Tibial nerve (tissue), 4 donors: ENCODE results near the gene PKDREJ. TPM values are rescaled to one million over a fixed set of nuclear protein-coding genes. Genes with fewer than 3 reads are reported as not detected.
"Not testable (repeated sequence)": the region's sequence is repeated elsewhere in the genome, so short reads cannot be mapped to it uniquely, and the experiment has no call there.

Experiments
- DNase-seq, 2 donors: peaks; one replicate each; pipeline ENCODE4 v3.0.0-alpha.2; 2019; ENCODE audit warnings: low spot score in 2 of 2
- H3K27ac ChIP-seq, 4 donors: fragments of 200-600 bp; sonication (generic) in 3 of 4; one replicate each; pipeline ENCODE4 v1.5.1; 2017 to 2019; ENCODE audit warnings: mild to moderate bottlenecking in 1 of 4
- H3K27me3 ChIP-seq, 2 donors: fragments of 200-600 bp; sonication (generic) in 1 of 2; one replicate each; pipeline versions ENCODE4 v1.5.1 to v1.6.0; 2017 to 2019
- H3K36me3 ChIP-seq, 3 donors: fragments of 200-600 bp; sonication (generic); one replicate each; pipeline ENCODE4 v1.5.1; 2018 to 2019
- H3K4me1 ChIP-seq, 4 donors: fragments of 200-600 bp; sonication (generic) in 3 of 4; one replicate each; pipeline ENCODE4 v1.5.1; 2017 to 2019
- H3K4me3 ChIP-seq, 4 donors: fragments of 200-600 bp; sonication (generic) in 3 of 4; one replicate each; pipeline ENCODE4 v1.5.1; 2017 to 2019; ENCODE audit warnings: mild to moderate bottlenecking in 1 of 4, moderate library complexity in 1 of 4
- H3K9me3 ChIP-seq, 4 donors: fragments of 200-600 bp; sonication (generic) in 3 of 4; one replicate each; pipeline ENCODE4 v1.5.1; 2017 to 2019
- CTCF ChIP-seq, 5 experiments: fragments of 200-600 bp in 3 of 5; fragments of 450-650 bp in 2 of 5; sonication (generic) in 3 of 5; IDR thresholded peaks; one replicate each; pipeline ENCODE4 v1.5.1; 2016 to 2019; ENCODE audit warnings: antibody characterized with exemption in 5 of 5, mild to moderate bottlenecking in 3 of 5, moderate library complexity in 2 of 5
- EP300 ChIP-seq, 2 donors: sonication (generic); formaldehyde crosslinking; IDR thresholded peaks; one replicate each; pipeline ENCODE4 v1.6.1; 2017; ENCODE audit warnings: antibody characterized with exemption in 2 of 2, mild to moderate bottlenecking in 1 of 2
- POLR2A ChIP-seq, 2 donors: fragments of 450-650 bp; IDR thresholded peaks; one replicate each; pipeline ENCODE4 v1.6.1; 2017; ENCODE audit warnings: antibody characterized with exemption in 2 of 2, mild to moderate bottlenecking in 2 of 2, moderate library complexity in 2 of 2
- WGBS, 2 donors: methylation state at CpG; one replicate each; pipeline ENCODE4 v1.1.5; 2018; 5-methylcytosine and 5-hydroxymethylcytosine counted together
- total RNA-seq, 4 donors: library from RNA; depleted of rRNA; stranded (reverse); fragments of >200 nt; gene quantifications; one replicate each; pipeline ENCODE4 v1.1.0, GENCODE V29; 2016

The PKDREJ gene
- total RNA-seq, result under 1 TPM in 2 of 4 donors, not detected in 2; under 0.01 to 0.39 TPM

- Histone ChIP-seq H3K4me1 (peaks cover 0 to 14% (median 7%) of the 10 kb centered on the region in 4 donors), H3K36me3 (no peaks in the 10 kb centered on the region), H3K27me3 (peaks cover 0 to 11% of the 10 kb centered on the region in 2 donors), H3K9me3 (peaks cover 0 to 4% (median 0%) of the 10 kb centered on the region in 4 donors), H3K27ac (peak within 1 kb of the TSS in 1 of 4 donors; percentile 25), H3K4me3 (peak within 1 kb of the TSS in 3 of 4 donors; percentile 13 to 48 (median 31))
- WGBS, 2 donors, result 38 to 62% methylated on average over 20 to 29 of the region's 30 CpGs
- DNase-seq, result no peak
- TF ChIP-seq CTCF (IDR thresholded peaks at IDR 0.05) (no peak), EP300 (IDR thresholded peaks at IDR 0.05) (no peak), POLR2A (IDR thresholded peaks at IDR 0.05) (no peak)
Observed at GRCh38 chr22:46263216-46263590, at the start of gene PKDREJ. Gene PKDREJ (minus strand): TSS chr22:46263343. CDS start chr22:46263322, 21 bp downstream.

- not testable (repeated sequence) for DNase-seq, H3K9me3 ChIP-seq, H3K27ac ChIP-seq, H3K36me3 ChIP-seq, H3K4me1 ChIP-seq, H3K4me3 ChIP-seq, H3K27me3 ChIP-seq
- WGBS, 2 donors, result 94 to 95% methylated on average over 2 of the region's 2 CpGs
Observed at GRCh38 chr22:46312848-46313247, 49.7 kb upstream of the PKDREJ start.

- H3K4me3 ChIP-seq, result no peak overlapping the region
- DNase-seq, result no peak
- H3K27me3 ChIP-seq, result no peaks in the 10 kb centered on the region
- H3K36me3 ChIP-seq, result no peaks in the 10 kb centered on the region
- no peaks in the 10 kb centered on the region for H3K4me1 ChIP-seq
- H3K27ac ChIP-seq, result no peak overlapping the region
- TF ChIP-seq CTCF (IDR thresholded peaks at IDR 0.05) (no peak), POLR2A (IDR thresholded peaks at IDR 0.05) (no peak), EP300 (IDR thresholded peaks at IDR 0.05) (no peak)
- H3K9me3 ChIP-seq, result no peaks in the 10 kb centered on the region
- 94 to 98% methylated on average over 8 of the region's 8 CpGs for WGBS, 2 donors
Observed at GRCh38 chr22:46312056-46312455, 48.9 kb upstream of the PKDREJ start.

GRCh38 chr22:46309526-46310085 lies 46.5 kb upstream of the PKDREJ start:
- Histone ChIP-seq H3K4me3 (no peak overlapping the region), H3K4me1 (no peaks in the 10 kb centered on the region), H3K9me3 (no peaks in the 10 kb centered on the region), H3K36me3 (no peaks in the 10 kb centered on the region), H3K27ac (no peak overlapping the region), H3K27me3 (no peaks in the 10 kb centered on the region)
- no peak for DNase-seq
- TF ChIP-seq POLR2A (IDR thresholded peaks at IDR 0.05), result no peak
- no peak for TF ChIP-seq EP300 (IDR thresholded peaks at IDR 0.05)
- no peak for TF ChIP-seq CTCF (IDR thresholded peaks at IDR 0.05)
- WGBS, 2 donors, result 77 to 94% methylated on average over 15 of the region's 15 CpGs

- Histone ChIP-seq H3K4me1 (no peaks in the 10 kb centered on the region), H3K27ac (no peak overlapping the region), H3K9me3 (no peaks in the 10 kb centered on the region), H3K36me3 (no peaks in the 10 kb centered on the region), H3K4me3 (no peak overlapping the region), H3K27me3 (no peaks in the 10 kb centered on the region)
- WGBS, 2 donors, result 88% methylated on average over 23 of the region's 23 CpGs
- TF ChIP-seq EP300 (IDR thresholded peaks at IDR 0.05), result no peak
- TF ChIP-seq POLR2A (IDR thresholded peaks at IDR 0.05), result no peak
- TF ChIP-seq CTCF (IDR thresholded peaks at IDR 0.05), result no peak
- DNase-seq, result no peak
Observed at GRCh38 chr22:46308283-46308988, 45.3 kb upstream of the PKDREJ start.
